ENCODE measurements around the gene SDK1. TPM values are rescaled to one million over a fixed set of nuclear protein-coding genes. Genes with fewer than 3 reads are reported as not detected.
A peak's percentile ranks its signal among the peaks of the same experiment; 100 is the strongest.

The SDK1 gene, protein sequence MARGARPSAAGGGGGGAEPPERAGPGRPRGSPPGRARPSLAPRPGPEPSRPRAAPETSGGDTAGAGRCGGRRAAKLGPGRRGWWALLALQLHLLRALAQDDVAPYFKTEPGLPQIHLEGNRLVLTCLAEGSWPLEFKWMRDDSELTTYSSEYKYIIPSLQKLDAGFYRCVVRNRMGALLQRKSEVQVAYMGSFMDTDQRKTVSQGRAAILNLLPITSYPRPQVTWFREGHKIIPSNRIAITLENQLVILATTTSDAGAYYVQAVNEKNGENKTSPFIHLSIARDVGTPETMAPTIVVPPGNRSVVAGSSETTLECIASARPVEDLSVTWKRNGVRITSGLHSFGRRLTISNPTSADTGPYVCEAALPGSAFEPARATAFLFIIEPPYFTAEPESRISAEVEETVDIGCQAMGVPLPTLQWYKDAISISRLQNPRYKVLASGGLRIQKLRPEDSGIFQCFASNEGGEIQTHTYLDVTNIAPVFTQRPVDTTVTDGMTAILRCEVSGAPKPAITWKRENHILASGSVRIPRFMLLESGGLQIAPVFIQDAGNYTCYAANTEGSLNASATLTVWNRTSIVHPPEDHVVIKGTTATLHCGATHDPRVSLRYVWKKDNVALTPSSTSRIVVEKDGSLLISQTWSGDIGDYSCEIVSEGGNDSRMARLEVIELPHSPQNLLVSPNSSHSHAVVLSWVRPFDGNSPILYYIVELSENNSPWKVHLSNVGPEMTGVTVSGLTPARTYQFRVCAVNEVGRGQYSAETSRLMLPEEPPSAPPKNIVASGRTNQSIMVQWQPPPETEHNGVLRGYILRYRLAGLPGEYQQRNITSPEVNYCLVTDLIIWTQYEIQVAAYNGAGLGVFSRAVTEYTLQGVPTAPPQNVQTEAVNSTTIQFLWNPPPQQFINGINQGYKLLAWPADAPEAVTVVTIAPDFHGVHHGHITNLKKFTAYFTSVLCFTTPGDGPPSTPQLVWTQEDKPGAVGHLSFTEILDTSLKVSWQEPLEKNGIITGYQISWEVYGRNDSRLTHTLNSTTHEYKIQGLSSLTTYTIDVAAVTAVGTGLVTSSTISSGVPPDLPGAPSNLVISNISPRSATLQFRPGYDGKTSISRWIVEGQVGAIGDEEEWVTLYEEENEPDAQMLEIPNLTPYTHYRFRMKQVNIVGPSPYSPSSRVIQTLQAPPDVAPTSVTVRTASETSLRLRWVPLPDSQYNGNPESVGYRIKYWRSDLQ (N-terminal part only)
- 2.3 TPM for polyA plus RNA-seq (2013, experiment 1 of 2; ENCODE audit: insufficient read length)
- 2.5 TPM for polyA plus RNA-seq (2013, experiment 2 of 2; ENCODE audit: insufficient read length)

DNA sequence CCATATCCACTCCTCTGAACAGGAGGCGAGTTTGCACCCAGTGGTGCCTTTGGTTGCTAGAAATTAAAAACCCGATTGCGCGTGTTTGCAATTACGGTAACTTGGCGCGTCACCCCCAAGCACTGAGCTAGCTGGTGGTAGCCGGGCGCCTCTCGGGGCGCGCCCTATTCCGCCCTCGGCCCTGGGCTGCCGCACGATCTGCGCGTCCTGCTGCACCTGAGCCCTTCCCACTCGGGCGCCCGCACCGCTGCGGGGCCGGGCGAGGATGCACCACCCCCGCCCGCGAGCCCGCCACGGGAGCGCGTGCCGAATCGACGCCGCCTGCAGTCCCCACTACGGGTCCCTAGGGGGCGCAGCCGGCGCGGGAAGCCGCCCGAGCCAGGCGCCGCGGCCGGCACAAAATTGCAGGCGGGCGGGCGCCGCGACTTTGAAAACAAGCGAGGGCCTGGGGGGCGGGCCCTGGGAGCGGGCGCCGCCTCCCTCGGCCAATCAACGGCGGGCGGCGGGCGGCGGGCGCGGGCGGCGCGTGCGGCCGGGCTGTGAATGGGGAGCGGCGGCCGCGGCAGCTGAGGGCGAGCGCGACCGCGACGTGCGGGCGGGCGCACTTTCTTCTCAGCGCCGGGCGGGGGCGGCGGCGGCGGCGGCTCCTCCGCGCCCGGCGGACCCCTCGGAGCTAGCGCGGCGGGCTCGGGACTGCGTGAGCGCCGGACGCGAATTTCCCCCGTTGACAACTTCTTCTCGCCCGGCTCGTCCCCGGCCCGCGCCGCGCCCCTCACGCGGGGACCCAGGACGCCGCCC is at the start of gene SDK1:
SDK1 (plus strand) TSS at position 602 of the 798 bp plus-strand sequence. CDS start 335 bp downstream, outside the sequence.
- peak; percentile 94 for DNase-seq

DNA sequence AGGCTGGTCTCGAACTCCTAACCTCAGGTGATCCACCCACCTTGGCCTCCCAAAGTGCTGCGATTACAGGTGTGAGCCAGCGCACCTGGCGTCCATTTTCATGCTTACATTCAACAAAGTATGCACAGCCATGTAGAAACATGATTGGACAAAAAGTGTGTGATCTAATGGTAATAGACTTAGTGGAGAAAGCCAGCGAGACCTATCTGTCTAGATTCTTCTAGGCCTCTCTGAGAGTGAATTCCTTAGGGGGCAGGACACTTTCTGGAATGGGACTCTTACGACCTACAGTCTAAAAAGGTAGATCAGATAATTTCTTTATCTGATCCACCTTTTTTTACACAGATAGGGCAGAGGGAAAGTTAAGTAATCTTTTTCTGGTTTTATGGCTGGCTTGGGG is 46.3 kb upstream of the SDK1 start:
- DNase-seq = no peak

DNA sequence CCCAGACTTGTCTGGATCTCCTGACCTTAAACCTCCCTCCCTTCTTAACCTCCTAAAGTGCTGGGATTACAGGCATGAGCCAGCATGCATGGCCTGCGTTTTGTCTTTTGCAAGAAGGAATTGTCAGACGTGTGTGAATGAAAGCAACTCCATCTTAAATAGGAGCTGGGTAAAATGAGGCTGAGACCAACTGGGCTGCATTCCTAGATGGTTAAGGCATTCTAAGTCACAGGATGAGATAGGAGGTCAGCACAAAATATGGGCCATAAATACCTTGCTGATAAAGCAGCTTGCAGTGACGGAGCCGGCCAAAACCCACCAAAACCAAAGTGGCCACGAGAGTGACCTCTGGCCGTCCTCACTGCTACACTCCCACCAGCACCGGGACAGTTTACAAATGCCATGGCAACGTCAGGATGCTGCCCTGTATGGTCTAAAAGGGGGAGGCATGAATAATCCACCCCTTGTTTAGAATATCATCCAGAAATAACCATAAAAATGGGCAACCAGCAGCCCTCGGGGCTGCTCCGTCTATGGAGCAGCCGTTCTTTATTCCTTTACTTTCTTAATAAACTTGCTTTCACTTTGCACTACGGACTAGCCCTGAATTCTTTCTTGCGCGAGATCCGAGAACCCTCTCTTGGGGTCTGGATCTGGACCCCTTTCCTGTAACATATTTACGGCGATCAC is 41.2 kb upstream of the SDK1 start:
- no peak for DNase-seq

DNA sequence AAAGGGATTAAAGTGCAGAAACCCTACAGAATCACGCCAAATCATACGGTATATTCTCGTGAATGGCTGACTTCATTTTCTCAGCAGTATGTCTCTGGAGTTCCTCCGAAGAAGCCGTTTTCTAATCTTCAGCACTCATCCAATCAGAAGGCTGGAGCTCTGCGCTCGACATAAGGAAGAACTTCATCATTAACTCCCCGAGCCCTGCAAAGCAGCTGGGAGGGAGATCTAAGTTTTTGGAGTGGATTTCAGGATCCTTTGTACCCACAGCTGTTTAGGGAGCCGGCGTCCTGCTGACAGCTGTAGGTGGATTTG is 40.7 kb upstream of the SDK1 start:
- DNase-seq = peak; percentile 42

DNA sequence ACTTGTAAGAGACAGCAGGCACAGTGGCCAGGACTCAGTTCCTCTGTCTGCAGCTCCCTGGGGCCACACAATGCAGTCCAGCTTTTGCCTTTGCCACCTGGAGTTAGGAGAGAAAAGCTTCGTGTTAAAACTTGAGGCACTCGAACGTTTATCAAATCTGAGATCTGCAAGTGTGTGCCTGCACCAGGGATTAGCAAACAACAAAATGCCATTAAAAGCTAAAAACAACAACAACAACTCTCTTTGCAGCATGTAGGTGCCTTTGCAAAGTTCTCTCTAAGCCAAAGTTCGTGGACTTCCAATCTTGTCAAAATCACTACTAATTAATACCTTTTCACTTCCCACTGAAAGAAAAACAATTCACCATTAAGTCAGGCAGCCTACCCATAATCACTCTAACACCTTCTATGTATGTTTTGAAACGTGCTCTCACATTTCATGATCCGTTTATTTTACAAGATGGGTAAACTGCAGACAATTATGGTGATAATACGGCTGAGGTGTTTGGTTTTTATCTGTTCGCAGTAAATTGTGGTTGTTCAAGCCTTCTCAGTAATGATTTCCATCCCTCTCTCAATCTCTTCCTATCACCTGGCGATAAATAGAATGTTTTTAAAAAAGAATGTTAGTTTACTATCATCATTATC is 36.2 kb upstream of the SDK1 start:
- DNase-seq = no peak

DNA sequence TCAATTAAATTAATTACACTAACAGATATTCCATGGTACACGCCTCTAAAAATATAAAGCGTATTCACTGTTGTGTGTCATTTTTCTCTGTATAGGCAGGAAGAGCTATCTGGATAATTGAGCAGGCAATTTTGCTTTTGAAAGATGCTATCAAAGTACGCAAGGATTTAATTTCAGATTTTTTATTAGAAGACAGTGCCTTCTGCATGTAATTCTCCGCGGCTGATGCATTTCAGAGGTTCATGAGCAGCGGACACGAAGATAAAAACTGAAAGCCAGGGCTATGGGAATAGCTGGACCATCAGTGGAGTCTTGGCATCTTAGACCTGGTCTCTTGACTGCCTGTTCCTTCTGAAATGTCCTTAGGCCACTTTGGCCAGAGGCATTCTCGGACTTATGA is 35.7 kb upstream of the SDK1 start:
- DNase-seq = no peak

DNA sequence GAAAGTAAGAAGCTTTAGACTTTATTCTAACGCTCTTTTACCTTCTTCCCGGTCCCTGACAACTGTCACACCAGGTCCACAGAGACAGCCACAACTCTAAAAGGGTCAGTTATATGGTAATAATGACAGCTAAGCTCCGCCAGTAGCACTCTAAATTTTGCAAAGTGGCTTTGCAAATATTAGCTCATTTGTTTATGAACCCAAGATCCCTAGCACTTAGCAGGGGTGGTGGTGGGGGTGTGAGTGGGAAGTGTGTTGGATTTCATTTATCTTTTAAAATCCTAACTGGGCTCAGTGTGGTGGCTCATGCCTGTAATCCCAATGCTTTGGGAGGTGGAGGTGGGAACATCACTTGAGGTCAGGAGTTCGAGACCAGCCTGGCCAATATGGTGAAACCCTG is 34.8 kb upstream of the SDK1 start:
- no peak for DNase-seq

DNA sequence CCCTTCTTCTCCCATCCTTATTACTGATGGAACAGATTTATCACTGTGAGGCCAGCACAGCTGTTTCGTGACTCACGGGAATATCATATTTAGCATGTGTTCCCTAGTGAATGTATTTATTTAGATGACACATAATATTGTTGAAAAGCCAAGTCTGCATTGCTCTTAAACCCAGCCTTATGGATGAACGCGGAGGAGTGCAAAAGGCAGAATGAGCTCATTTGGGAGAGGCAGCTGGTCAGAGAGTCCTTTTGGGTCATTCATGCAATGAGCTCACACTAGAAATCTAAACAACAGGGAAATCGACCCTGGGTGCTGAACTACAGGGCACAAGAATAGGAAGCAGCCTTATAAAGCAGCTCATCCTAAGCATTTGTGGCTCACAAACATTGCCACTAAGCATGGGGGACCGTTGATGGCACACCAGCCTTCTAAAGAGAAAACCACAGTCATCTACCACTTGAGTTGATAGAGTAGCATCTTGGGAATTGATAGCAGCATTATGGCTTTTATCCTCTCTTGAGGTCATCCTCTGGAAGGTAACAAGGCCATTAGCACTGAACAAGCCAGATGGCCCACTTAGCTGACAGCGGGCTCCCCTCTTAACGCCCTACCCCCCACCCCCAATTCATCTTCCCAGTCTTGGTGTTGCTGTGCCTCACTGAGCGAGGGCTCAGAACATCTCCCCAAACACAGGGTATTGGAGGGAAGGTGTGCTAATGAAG is 32.9 kb upstream of the SDK1 start:
- DNase-seq = peak; percentile 87

DNA sequence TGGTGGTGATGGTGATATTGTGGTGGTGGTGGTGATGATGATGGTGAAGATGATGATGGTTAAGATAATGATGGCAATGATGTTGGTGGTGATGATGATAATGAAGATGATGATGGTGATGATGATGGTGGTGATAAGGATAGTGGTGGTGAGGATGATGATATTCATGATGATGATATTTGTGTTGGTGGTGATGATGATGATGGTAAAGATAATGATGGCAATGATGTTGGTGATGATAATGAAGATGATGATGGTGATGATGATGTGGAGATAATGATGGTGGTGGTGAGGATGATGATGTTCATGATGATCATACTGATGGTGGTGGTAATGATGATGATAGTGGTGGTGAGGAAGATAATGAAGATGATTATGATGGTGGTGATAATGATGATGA is 30.7 kb upstream of the SDK1 start:
- no peak for DNase-seq

DNA sequence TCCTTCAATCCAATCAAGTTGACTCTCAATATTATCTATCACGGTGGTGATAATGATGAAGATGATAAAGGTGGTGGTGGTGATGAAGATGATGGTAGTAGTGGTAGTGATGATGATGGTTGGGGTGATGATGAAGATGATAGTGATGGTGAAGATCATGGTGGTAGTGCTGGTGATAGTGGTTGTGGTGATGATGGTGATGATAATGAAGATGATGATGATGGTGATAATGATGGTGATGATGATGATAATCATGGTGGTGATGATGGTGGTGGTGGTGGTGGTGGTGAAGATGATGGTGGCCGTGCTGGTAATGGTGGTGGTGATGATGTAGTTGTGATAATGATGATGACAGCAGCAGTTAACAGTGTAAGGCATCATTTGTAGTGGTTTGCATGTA is 29.8 kb upstream of the SDK1 start:
- no peak for DNase-seq

DNA sequence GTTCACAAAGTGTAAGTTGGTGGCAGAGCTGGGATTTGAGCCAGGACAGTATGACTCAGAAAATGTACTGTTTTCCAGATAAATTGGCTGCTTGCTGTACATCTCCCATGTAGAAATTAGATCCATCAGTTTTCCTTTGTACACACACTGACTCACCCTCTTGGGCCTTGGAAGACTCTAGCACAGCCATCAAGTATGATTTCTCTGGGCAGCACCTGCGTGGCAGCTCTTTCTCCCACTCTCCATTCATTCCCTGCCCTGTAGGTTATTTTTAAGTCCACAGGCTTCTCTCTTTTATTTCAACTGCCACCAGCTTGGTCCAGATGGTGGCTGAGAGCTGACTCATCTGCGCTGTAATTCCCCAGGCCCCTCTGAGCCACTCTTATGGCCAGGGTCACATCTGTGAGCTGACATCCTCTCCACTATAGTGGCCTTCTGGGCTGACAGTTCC is 28.3 kb upstream of the SDK1 start:
- DNase-seq = peak; percentile 57

DNA sequence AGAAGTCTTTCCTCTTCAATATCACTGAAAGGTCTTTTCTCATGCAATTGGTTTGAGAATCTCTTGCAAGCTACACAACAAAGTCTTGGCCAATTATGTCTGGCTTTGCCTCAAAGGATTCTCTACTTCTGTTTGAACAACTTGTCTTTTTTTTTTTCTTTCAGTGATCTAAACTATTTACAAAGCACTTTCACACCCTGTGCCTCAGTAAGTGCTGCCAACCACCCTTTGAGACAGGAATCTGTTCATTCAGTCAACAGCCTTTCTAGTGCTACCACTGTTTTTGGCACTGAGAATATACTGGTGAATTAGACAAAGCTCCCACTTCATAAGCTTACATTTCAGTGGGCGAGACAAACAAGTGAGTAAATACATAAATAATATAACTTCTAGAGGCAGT is 26.9 kb upstream of the SDK1 start:
- DNase-seq = no peak

DNA sequence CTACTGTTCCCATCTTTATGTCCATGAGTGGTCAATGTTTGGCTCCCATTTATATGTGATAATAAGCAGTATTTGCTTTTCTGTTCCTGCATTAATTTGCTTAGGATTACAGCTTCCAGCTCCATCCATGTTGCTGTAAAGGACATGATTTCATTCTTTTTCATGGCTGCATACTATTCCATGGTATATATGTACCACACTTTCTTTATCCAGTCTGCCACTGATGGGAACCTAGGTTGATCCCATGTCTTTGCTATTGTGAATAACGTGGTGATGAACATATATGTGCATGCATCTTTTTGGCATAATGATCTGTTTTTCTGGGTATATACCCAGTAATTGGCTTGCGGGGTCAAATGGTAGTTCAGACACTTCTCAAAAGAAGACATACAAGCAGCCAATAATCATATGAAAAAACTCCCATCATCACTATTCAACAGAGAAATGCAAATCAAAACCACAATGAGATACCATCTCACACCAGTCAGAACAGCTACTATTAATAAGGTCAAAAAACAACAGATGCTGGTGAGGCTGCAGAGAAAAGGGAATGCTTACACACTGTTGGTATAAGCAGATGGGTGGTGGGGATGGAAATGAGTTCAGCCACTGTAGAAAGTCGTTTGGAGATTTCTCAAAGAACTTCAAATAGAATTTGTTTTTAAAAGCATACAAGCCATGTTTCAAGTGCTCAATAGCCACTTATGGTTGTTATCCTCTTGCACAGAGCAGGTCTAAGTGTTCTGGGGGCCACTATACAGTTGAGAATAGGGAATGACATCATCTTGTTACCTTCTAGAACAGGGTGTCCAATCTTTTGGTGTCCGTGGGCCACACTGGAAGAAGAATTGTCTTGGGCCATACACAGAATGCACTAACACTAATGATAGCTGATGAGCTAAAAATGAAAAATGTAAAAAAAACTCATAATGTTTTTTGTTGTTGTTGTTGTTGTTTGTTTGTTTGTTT is 23.2 kb upstream of the SDK1 start:
- DNase-seq = no peak

DNA sequence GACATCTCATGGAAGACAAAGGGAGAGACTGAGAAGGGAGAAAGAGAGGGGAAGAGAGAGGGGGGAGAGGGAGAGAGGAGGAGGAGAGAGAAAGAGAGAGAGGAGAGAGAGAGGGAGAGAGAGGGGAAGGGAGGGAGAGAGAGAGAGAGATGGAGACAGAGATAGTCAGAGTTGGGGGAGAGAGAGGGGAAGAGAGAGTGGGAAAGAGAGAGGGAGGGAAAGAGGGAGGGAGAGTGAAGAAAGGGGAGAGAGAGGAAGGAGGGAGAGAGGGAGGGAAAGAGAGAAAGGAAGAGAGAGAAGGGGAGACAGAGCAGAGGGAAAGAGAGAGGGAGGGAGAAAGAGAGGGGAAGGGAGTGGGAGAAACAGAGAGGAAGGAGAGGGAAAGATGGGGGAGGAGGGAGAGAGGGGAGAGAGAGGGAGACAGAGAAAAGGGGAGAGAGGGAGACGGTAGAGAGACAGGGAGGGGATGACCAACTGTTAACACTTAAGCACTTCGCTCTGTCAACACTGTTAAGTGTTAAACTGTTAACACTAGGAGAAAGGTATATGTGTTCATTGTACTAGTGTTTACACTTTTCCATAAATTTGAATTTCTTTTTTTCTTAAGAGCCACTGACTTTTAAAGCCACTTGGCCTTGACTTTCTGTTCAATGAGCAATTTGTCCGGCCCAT is 21.8 kb upstream of the SDK1 start:
- no peak for DNase-seq

DNA sequence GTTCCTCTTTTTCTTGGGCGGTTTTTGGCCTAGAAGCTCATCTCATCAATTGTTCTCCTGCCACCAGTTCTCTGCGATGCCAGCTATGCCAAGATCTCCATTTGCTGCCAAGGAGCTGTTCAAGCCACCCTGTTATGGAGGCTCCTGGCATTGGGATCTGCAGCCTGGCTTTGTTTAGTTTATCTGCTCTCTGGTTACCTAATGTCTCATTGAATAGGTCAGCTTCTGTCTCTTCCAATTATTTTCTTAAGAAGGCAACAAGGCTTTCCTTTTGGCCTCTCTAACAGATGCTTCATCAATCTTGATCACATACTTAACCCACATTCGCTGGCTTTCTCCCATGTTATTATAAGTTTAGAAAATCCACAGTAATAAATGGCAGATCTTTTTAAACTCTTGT is 20.6 kb upstream of the SDK1 start:
- DNase-seq = no peak

DNA sequence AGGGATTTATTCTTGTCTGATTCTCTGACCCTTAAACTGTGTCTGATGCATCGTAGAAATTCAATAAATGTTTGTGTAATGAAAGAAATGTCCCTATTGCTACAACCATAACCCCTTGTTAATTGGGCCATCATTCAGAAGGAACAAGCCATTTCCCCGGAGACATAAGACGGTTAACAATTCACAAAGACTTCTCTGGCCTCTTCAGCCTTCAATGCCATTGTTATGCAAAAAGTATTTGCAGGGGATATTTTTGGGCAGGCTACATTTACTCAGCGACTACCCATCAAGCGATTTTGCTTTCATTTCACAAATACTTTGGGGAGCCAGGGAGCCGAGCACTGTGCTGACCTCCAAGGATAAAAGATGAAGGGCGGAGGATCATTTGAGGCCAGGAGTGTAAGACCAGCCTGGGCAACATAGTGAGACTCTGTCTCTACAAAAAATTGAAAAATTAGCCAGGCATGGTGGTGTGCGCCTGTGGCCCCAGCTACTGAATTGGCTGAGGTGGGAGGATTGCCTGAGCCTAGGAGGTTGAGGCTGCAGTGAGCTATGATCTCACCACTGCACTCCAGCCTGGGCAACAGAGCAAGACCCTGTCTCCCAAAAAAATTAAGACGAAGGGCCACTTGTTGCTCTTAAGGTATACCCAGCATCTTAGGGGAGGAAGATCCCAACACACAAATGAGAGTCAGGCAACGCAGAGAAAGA is 20.0 kb upstream of the SDK1 start:
- no peak for DNase-seq

DNA sequence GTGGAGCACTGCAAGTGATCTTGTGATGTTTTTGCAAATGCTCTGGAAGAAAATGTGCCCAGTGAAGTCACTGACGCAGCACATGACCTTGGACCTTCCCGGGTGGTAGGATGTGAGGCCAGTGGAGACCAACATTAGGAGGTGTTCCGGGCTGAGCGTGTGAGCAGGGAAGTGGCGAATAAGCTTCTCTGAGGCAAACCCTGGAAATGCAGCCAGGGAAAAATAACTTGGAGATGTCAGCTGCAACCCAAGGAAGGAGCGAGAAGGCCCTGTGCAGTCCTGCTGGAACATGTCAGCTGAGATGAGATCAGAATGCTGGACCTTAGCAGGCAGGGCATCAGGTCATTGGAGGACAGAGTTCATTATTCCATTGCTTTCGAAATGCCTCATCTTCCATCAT is 18.6 kb upstream of the SDK1 start:
- DNase-seq = no peak
